HEK293T (cell line): Measurements from ENCODE around the gene IGDCC3.
"Not testable (repeated sequence)": the region's sequence is repeated elsewhere in the genome, so short reads cannot be mapped to it uniquely, and the experiment has no call there.

Experiments used
- CTBP1 ChIP-seq: fragments of 450-650 bp; IDR thresholded peaks from 2 replicates; pipeline ENCODE4 v1.6.1; 2016; ENCODE audit warnings: borderline replicate concordance
- FOXA1 ChIP-seq: fragments of 450-650 bp; IDR thresholded peaks from 2 replicates; pipeline ENCODE4 v1.6.1; 2016; ENCODE audit warnings: mild to moderate bottlenecking
- FOXM1 ChIP-seq: fragments of 450-650 bp; IDR thresholded peaks from 2 replicates; pipeline ENCODE4 v1.6.1; 2017; ENCODE audit warnings: mild to moderate bottlenecking, borderline replicate concordance
- L3MBTL2 ChIP-seq: fragments of 450-650 bp; conservative IDR thresholded peaks from 2 replicates; pipeline ENCODE4 v1.6.1; 2016; ENCODE audit warnings: mild to moderate bottlenecking
- ZNF384 ChIP-seq: fragments of 450-650 bp; IDR thresholded peaks from 2 replicates; pipeline ENCODE4 v1.6.1; 2016

GRCh38 chr15:65347756-65348155 lies 30.0 kb downstream of the IGDCC3 start:
- not testable (repeated sequence) for TF ChIP-seq CTBP1, FOXM1, L3MBTL2, FOXA1, ZNF384
